Heart left ventricle (tissue), 13 donors: ENCODE results near the gene ZNF576.

Experiments used
- CTCF ChIP-seq, 12 donors: fragments of 200-600 bp; sonication (generic) in 4 of 12; IDR thresholded peaks; one replicate each; pipeline versions ENCODE4 v1.5.0 to v1.8.0; 2018 to 2022; ENCODE audit warnings: antibody characterized with exemption in 12 of 12, mild to moderate bottlenecking in 5 of 12
- POLR2A ChIP-seq, 2 donors: fragments of 450-650 bp; IDR thresholded peaks; one replicate each; pipeline ENCODE4 v1.6.1; 2017; ENCODE audit warnings: antibody characterized with exemption in 2 of 2, mild to moderate bottlenecking in 2 of 2, moderate library complexity in 2 of 2
- donor health status: ischemic (EF 13 %, LVEDD 7.1; RV severe dilation, severe dysfunction).
- donor health status: DM: no; HTN: yes; CAD: no.
- donor health status: DM: no; HTN: no; CAD: no.
- donor health status: ischemic (EF 25% LVEDD 6.9; RV normal size, moderate dysfunction).
- donor health status: ischemic (EF 25% LVEDD 5.7; RV mildly dilated, moderate dysfunction).
- donor health status: ischemic (EF 35%, LVEDD 5.7; RV mildly dilated, moderate dysfunction).
- donor health status: nonischemic (EF 11% LVEDD 7.7; RV severe dilation, severe dysfunction).
- donor health status: DM: yes; HTN: yes; CAD: no.
- donor health status: PGD.
- donor health status: ischemic (EF 29% LVEDD 5.4; RV normal size, mild dysfunction).
- donor health status: nonischemic (EF 23%, LVEDD 6.1; RV moderate dilation, normal function).

DNA sequence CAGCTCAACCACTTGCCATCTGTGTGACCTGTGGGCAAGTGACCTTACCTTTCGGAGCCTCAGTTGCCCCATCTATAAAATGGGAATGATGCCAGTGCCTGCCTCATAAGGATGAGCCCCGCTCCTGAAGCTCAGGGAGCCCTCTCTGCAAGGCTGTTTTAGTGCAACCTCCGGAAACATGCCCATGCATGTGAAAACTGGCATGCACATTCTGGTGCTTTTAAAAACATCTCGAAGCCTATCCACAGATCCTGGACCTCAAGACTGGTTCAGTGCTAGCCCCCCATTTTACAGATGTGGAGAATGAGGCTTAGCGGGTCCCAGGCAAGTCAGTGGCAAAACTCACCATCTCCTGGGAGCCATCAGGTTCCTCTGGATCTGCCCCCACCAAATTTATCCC is 37.7 kb downstream of the ZNF576 start:
- no peak for TF ChIP-seq CTCF (IDR thresholded peaks at IDR 0.05)
- no peak for TF ChIP-seq POLR2A (IDR thresholded peaks at IDR 0.05)
